Ammon's horn (tissue), 1 donor: ENCODE measurements around the gene ZRANB1.
"Not testable (repeated sequence)": the region's sequence is repeated elsewhere in the genome, so short reads cannot be mapped to it uniquely, and the experiment has no call there.

Experiments
- DNase-seq: peaks from one replicate; pipeline ENCODE4 v3.0.0-alpha.2; 2016; ENCODE audit warnings: low spot score

The ZRANB1 gene

GRCh38 chr10:124963866-124964720, 22.2 kb downstream of the ZRANB1 start:
- DNase-seq: no peak

GRCh38 chr10:124966008-124966407, 24.1 kb downstream of the ZRANB1 start:
- DNase-seq: no peak

GRCh38 chr10:124967255-124967654, 25.3 kb downstream of the ZRANB1 start:
- DNase-seq: no peak

- DNase-seq: peak; percentile 36
Measured at GRCh38 chr10:124971276-124971675, 29.4 kb downstream of the ZRANB1 start.

GRCh38 chr10:124972637-124973036, 30.7 kb downstream of the ZRANB1 start:
- DNase-seq: no peak

GRCh38 chr10:124974131-124974530, 32.2 kb downstream of the ZRANB1 start:
- no peak for DNase-seq

- peak; percentile 61 for DNase-seq
Measured at GRCh38 chr10:124975977-124976514, 34.1 kb downstream of the ZRANB1 start.

- DNase-seq: no peak
Measured at GRCh38 chr10:124977161-124977560, 35.2 kb downstream of the ZRANB1 start.

GRCh38 chr10:124977648-124978375, 35.9 kb downstream of the ZRANB1 start:
- no peak for DNase-seq

GRCh38 chr10:124978376-124978725, 36.4 kb downstream of the ZRANB1 start:
- no peak for DNase-seq

GRCh38 chr10:124983321-124983720, 41.4 kb downstream of the ZRANB1 start:
- DNase-seq: no peak

GRCh38 chr10:124984376-124984775, 42.5 kb downstream of the ZRANB1 start:
- DNase-seq: no peak

- DNase-seq: no peak
Measured at GRCh38 chr10:124985162-124985561, 43.2 kb downstream of the ZRANB1 start.

GRCh38 chr10:124987788-124988187, 45.9 kb downstream of the ZRANB1 start:
- DNase-seq: no peak

GRCh38 chr10:124988753-124989152, 46.8 kb downstream of the ZRANB1 start:
- not testable (repeated sequence) for DNase-seq

- no peak for DNase-seq
Measured at GRCh38 chr10:124989526-124989925, 47.6 kb downstream of the ZRANB1 start.

- DNase-seq: no peak
Measured at GRCh38 chr10:124990671-124991625, 49.0 kb downstream of the ZRANB1 start.

- no peak for DNase-seq
Measured at GRCh38 chr10:124991835-124992234, 49.9 kb downstream of the ZRANB1 start.

- peak; percentile 89 for DNase-seq
Measured at GRCh38 chr10:124992462-124993344, 50.8 kb downstream of the ZRANB1 start.

GRCh38 chr10:124993345-124993708, 51.4 kb downstream of the ZRANB1 start:
- DNase-seq: no peak
